Smooth muscle cell (in vitro differentiated cells): Measurements from ENCODE around the gene PACS1. TPM values are rescaled to one million over a fixed set of nuclear protein-coding genes. Genes with fewer than 3 reads are reported as not detected.
A peak's percentile ranks its signal among the peaks of the same experiment; 100 is the strongest.

Experiments used
- DNase-seq: peaks from one replicate; lab custom pipeline; 2025; ENCODE audit not compliant: unreplicated experiment; lab: John Stamatoyannopoulos, UW
- H2AFZ ChIP-seq: fragments of 200-600 bp; sonication (generic); 2 replicates; pipeline ENCODE4 v1.6.0; 2016; ENCODE audit warnings: antibody characterized with exemption, low read depth, mild to moderate bottlenecking
- H3F3A ChIP-seq: fragments of 200-600 bp; sonication (generic); 2 replicates; pipeline ENCODE4 v1.6.0; 2017; ENCODE audit warnings: antibody characterized with exemption, low read depth
- H3K27ac ChIP-seq: fragments of 200-600 bp; sonication (generic); 2 replicates; pipeline ENCODE4 v1.5.1; 2016; ENCODE audit warnings: low read depth, mild to moderate bottlenecking
- H3K27me3 ChIP-seq: fragments of 200-600 bp; sonication (generic); 2 replicates; pipeline ENCODE4 v1.6.1; 2016; ENCODE audit warnings: low read depth, mild to moderate bottlenecking
- H3K36me3 ChIP-seq: fragments of 200-600 bp; sonication (generic); 2 replicates; pipeline ENCODE4 v1.5.1; 2016; ENCODE audit warnings: low read depth
- H3K4me1 ChIP-seq: fragments of 200-600 bp; sonication (generic); 2 replicates; pipeline ENCODE4 v1.5.1; 2016; ENCODE audit warnings: low read depth
- H3K4me2 ChIP-seq: fragments of 200-600 bp; sonication (generic); 2 replicates; pipeline ENCODE4 v1.6.0; 2016; ENCODE audit warnings: mild to moderate bottlenecking
- H3K4me3 ChIP-seq: fragments of 200-600 bp; sonication (generic); 2 replicates; pipeline ENCODE4 v1.5.1; 2016; ENCODE audit warnings: mild to moderate bottlenecking
- H3K79me2 ChIP-seq: fragments of 200-600 bp; sonication (generic); 2 replicates; pipeline ENCODE4 v1.6.0; 2016; ENCODE audit warnings: low read depth, mild to moderate bottlenecking
- H3K9ac ChIP-seq: fragments of 200-600 bp; sonication (generic); 2 replicates; pipeline ENCODE4 v1.6.0; 2016; ENCODE audit warnings: low read depth
- H3K9me3 ChIP-seq: fragments of 200-600 bp; sonication (generic); replicated peaks from 2 replicates; pipeline ENCODE4 v1.5.1; 2016; ENCODE audit warnings: low read depth
- H4K20me1 ChIP-seq: fragments of 200-600 bp; sonication (generic); 2 replicates; pipeline ENCODE4 v1.6.0; 2016; ENCODE audit warnings: low read depth
- CTCF ChIP-seq: fragments of 200-600 bp; sonication (generic); IDR thresholded peaks from 2 replicates; pipeline ENCODE4 v1.5.1; 2017; ENCODE audit warnings: borderline replicate concordance, mild to moderate bottlenecking, antibody characterized with exemption; ENCODE audit not compliant: insufficient read depth, poor library complexity, severe bottlenecking
- WGBS: methylation state at CpG from one replicate; pipeline ENCODE4 v1.1.7; 2016; ENCODE audit warnings: low lambda C conversion rate; 5-methylcytosine and 5-hydroxymethylcytosine counted together
- polyA plus RNA-seq: library from polyadenylated mRNA; unstranded; fragments of >200 nt; fragmentation: Nextera tagmentation; extraction: Ambion mirVana; gene quantifications from 2 replicates; pipeline ENCODE4 v1.2.1, GENCODE V29; 2016
- total RNA-seq: library from RNA; depleted of rRNA; stranded (reverse); fragments of >200 nt; gene quantifications from 2 replicates; pipeline ENCODE4 v1.2.3, GENCODE V29; 2014

Gene PACS1
- total and polyA plus RNA-seq, 2 experiments from 2014 or later: 87.6 to 140 TPM

- H4K20me1 ChIP-seq: peaks cover 99% of the 10 kb centered on the region
- no peak for DNase-seq
- H3K27me3 ChIP-seq: no peaks in the 10 kb centered on the region
- H3F3A ChIP-seq: peaks cover 21% of the 10 kb centered on the region
- H3K4me3 ChIP-seq: no peak overlapping the region
- 94% methylated on average over 4 of the region's 4 CpGs for WGBS
- H3K4me1 ChIP-seq: peaks cover 10% of the 10 kb centered on the region
- no peak overlapping the region for H3K9ac ChIP-seq
- peak overlapping the region; percentile 77 for H3K27ac ChIP-seq
- H3K36me3 ChIP-seq: no peaks in the 10 kb centered on the region
- H3K9me3 ChIP-seq: no peaks in the 10 kb centered on the region
- no peak overlapping the region for H2AFZ ChIP-seq
- peaks cover 66% of the 10 kb centered on the region for H3K79me2 ChIP-seq
- no peak overlapping the region for H3K4me2 ChIP-seq
- TF ChIP-seq CTCF: no peak
Measured at GRCh38 chr11:66187453-66187852, 117.4 kb downstream of the PACS1 start.

GRCh38 chr11:66188580-66188979 lies 118.5 kb downstream of the PACS1 start:
- H3K27ac ChIP-seq: peak overlapping the region; percentile 77

GRCh38 chr11:66189031-66189745 lies 119.1 kb downstream of the PACS1 start:
- Histone ChIP-seq H3K36me3 (peaks cover 5% of the 10 kb centered on the region), H3K9me3 (no peaks in the 10 kb centered on the region), H3K4me1 (peaks cover 10% of the 10 kb centered on the region), H2AFZ (no peak overlapping the region), H3K4me2 (peak overlapping the region; percentile 11), H3K4me3 (no peak overlapping the region), H4K20me1 (peaks cover 99% of the 10 kb centered on the region), H3K27me3 (no peaks in the 10 kb centered on the region), H3K79me2 (peaks cover 59% of the 10 kb centered on the region), H3K9ac (no peak overlapping the region), H3F3A (peaks cover 21% of the 10 kb centered on the region), H3K27ac (peak overlapping the region; percentile 77)
- 60% methylated on average over 8 of the region's 8 CpGs for WGBS
- no peak for DNase-seq
- TF ChIP-seq CTCF: no peak

More at GRCh38 chr11:66188580-66188979, 118.5 kb downstream of the PACS1 start:
- H2AFZ ChIP-seq: no peak overlapping the region
- H3K36me3 ChIP-seq: peaks cover 2% of the 10 kb centered on the region
- peaks cover 21% of the 10 kb centered on the region for H3F3A ChIP-seq
- WGBS: 25% methylated on average over 3 of the region's 3 CpGs
- H3K4me3 ChIP-seq: no peak overlapping the region
- H3K4me2 ChIP-seq: peak overlapping the region; percentile 11
- H4K20me1 ChIP-seq: peaks cover 99% of the 10 kb centered on the region
- no peak overlapping the region for H3K9ac ChIP-seq
- no peak for TF ChIP-seq CTCF
- peaks cover 10% of the 10 kb centered on the region for H3K4me1 ChIP-seq
- peaks cover 58% of the 10 kb centered on the region for H3K79me2 ChIP-seq
- DNase-seq: no peak
- H3K27me3 ChIP-seq: no peaks in the 10 kb centered on the region
- no peaks in the 10 kb centered on the region for H3K9me3 ChIP-seq

GRCh38 chr11:66190786-66191185 lies 120.7 kb downstream of the PACS1 start:
- peaks cover 45% of the 10 kb centered on the region for H3K79me2 ChIP-seq
- H3K27ac ChIP-seq: peak overlapping the region; percentile 22
- no peak for DNase-seq
- no peak overlapping the region for H2AFZ ChIP-seq
- no peak overlapping the region for H3K4me3 ChIP-seq
- no peak overlapping the region for H3K4me2 ChIP-seq
- no peaks in the 10 kb centered on the region for H3K9me3 ChIP-seq
- H3F3A ChIP-seq: peaks cover 21% of the 10 kb centered on the region
- H3K4me1 ChIP-seq: peaks cover 10% of the 10 kb centered on the region
- 38% methylated on average over 6 of the region's 6 CpGs for WGBS
- TF ChIP-seq CTCF: no peak
- no peak overlapping the region for H3K9ac ChIP-seq
- peaks cover 8% of the 10 kb centered on the region for H3K36me3 ChIP-seq
- H3K27me3 ChIP-seq: no peaks in the 10 kb centered on the region
- H4K20me1 ChIP-seq: peaks cover 96% of the 10 kb centered on the region
